Stomach (tissue), 9 donors: ENCODE results near the gene OSBP2. TPM values are rescaled to one million over a fixed set of nuclear protein-coding genes. Genes with fewer than 3 reads are reported as not detected.

Source experiments
- DNase-seq, 2 donors: peaks; one replicate each; pipeline versions ENCODE4 v3.0.0 to v3.0.0-alpha.2; 2013 to 2019
- H3K27ac ChIP-seq, 5 donors: fragments of 200-600 bp in 4 of 5; sonication (generic) in 4 of 5; one replicate each; pipeline ENCODE4 v1.5.1; 2013 to 2019; ENCODE audit warnings: mild to moderate bottlenecking in 1 of 5, moderate library complexity in 1 of 5
- H3K27me3 ChIP-seq, 3 donors: fragments of 200-600 bp; sonication (generic); one replicate each; pipeline ENCODE4 v1.5.1; 2017 to 2019; ENCODE audit warnings: mixed run types in 1 of 3
- H3K36me3 ChIP-seq, 4 donors: fragments of 200-600 bp; sonication (generic); 1 replicate in 3 of 4; 2 replicates in 1 of 4; pipeline ENCODE4 v1.5.1; 2016 to 2019
- H3K4me1 ChIP-seq, 4 donors: fragments of 200-600 bp; sonication (generic); one replicate each; pipeline ENCODE4 v1.5.1; 2016 to 2019
- H3K4me3 ChIP-seq, 4 donors: fragments of 200-600 bp; sonication (generic) in 3 of 4; one replicate each; pipeline ENCODE4 v1.5.1; 2016 to 2019; ENCODE audit warnings: mild to moderate bottlenecking in 1 of 4
- H3K9me3 ChIP-seq, 4 donors: fragments of 200-600 bp; sonication (generic); one replicate each; pipeline ENCODE4 v1.5.1; 2016 to 2019
- CTCF ChIP-seq, 7 experiments: fragments of 450-650 bp in 4 of 7; fragments of 200-600 bp in 3 of 7; sonication (generic) in 3 of 7; IDR thresholded peaks; one replicate each; pipeline ENCODE4 v1.5.1; 2016 to 2019; ENCODE audit warnings: antibody characterized with exemption in 7 of 7, control low read depth in 2 of 7, mild to moderate bottlenecking in 1 of 7
- EP300 ChIP-seq: sonication (generic); formaldehyde crosslinking; IDR thresholded peaks from one replicate; pipeline ENCODE4 v1.6.1; 2017; ENCODE audit warnings: antibody characterized with exemption
- POLR2A ChIP-seq, 4 donors: fragments of 450-650 bp; IDR thresholded peaks; one replicate each; pipeline ENCODE4 v1.6.1; 2016; ENCODE audit warnings: antibody characterized with exemption in 4 of 4, control low read depth in 2 of 4, mild to moderate bottlenecking in 1 of 4, moderate library complexity in 1 of 4
- POLR2AphosphoS5 ChIP-seq, 3 donors: sonication (generic); formaldehyde crosslinking; IDR thresholded peaks; one replicate each; pipeline ENCODE4 v1.6.1; 2016; ENCODE audit warnings: antibody characterized with exemption in 3 of 3
- WGBS, 5 donors: extraction: QIAGEN DNeasy Blood & Tissue Kit in 3 of 5; methylation state at CpG; one replicate each; pipeline versions ENCODE4 v1.1.5 to v1.1.7; 2013 to 2018; 5-methylcytosine and 5-hydroxymethylcytosine counted together
- intact Hi-C: fragments of 100-400 bp; cut with DNase I; formaldehyde crosslinking; loops from one replicate; pipeline ENCODE4 v1.15.1; 2023; ENCODE audit warnings: low total_unique reads
- polyA plus RNA-seq, 3 donors: library from polyadenylated mRNA; stranded (reverse); fragments of 200-250 nt; gene quantifications; one replicate each; pipeline ENCODE4 v1.2.3, GENCODE V29; 2013
- total RNA-seq, 5 donors: library from RNA; depleted of rRNA; stranded (reverse); fragments of >200 nt; gene quantifications; one replicate each; pipeline versions ENCODE4 v1.1.0 to v1.2.3, GENCODE V29; 2014 to 2016
- donor health status: healthy with polysubstance abuse.
- donor health status: Bipolar disorder and iron deficiency.
- donor health status: healthy.

The OSBP2 gene
- total and polyA plus RNA-seq, 8 donors: 0.58 to 9.5 (median 1.8) TPM; not detected in 1

GRCh38 chr22:30780026-30780425 is 85.4 kb downstream of the OSBP2 start:
- no peak for DNase-seq
- Histone ChIP-seq H3K27ac (no peak overlapping the region), H3K36me3 (no peaks in the 10 kb centered on the region), H3K9me3 (no peaks in the 10 kb centered on the region), H3K4me3 (no peak overlapping the region), H3K27me3 (no peaks in the 10 kb centered on the region), H3K4me1 (no peaks in the 10 kb centered on the region)
- TF ChIP-seq POLR2AphosphoS5 (IDR thresholded peaks at IDR 0.05) (no peak), POLR2A (IDR thresholded peaks at IDR 0.05) (no peak), EP300 (no peak), CTCF (IDR thresholded peaks at IDR 0.05) (no peak)
- intact Hi-C loops: no loop called here
- WGBS, 5 donors: 63 to 83% (median 81%) methylated on average over 12 of the region's 12 CpGs

GRCh38 chr22:30781271-30781875 is 86.7 kb downstream of the OSBP2 start:
- intact Hi-C loops: no loop called here
- Histone ChIP-seq H3K27me3 (no peaks in the 10 kb centered on the region), H3K4me3 (no peak overlapping the region), H3K9me3 (no peaks in the 10 kb centered on the region), H3K27ac (no peak overlapping the region), H3K4me1 (no peaks in the 10 kb centered on the region), H3K36me3 (no peaks in the 10 kb centered on the region)
- DNase-seq: no peak
- TF ChIP-seq POLR2AphosphoS5 (IDR thresholded peaks at IDR 0.05): no peak
- no peak for TF ChIP-seq CTCF (IDR thresholded peaks at IDR 0.05)
- TF ChIP-seq POLR2A (IDR thresholded peaks at IDR 0.05): no peak
- TF ChIP-seq EP300: no peak
- 87 to 95% (median 91%) methylated on average over 6 of the region's 6 CpGs for WGBS, 5 donors

GRCh38 chr22:30782613-30783012 is 87.9 kb downstream of the OSBP2 start:
- intact Hi-C loops: no loop called here
- WGBS, 5 donors: 26 to 52% (median 43%) methylated on average over 5 of the region's 5 CpGs
- DNase-seq: peak in 1 of 2 donors; percentile 41
- H3K4me1 ChIP-seq: no peaks in the 10 kb centered on the region
- H3K27ac ChIP-seq: no peak overlapping the region
- no peak overlapping the region for H3K4me3 ChIP-seq
- TF ChIP-seq CTCF (IDR thresholded peaks at IDR 0.05) (no peak), POLR2A (IDR thresholded peaks at IDR 0.05) (no peak), EP300 (no peak), POLR2AphosphoS5 (IDR thresholded peaks at IDR 0.05) (no peak)
- H3K36me3 ChIP-seq: no peaks in the 10 kb centered on the region
- no peaks in the 10 kb centered on the region for H3K27me3 ChIP-seq
- H3K9me3 ChIP-seq: no peaks in the 10 kb centered on the region

- no peaks in the 10 kb centered on the region for H3K36me3 ChIP-seq
- DNase-seq: no peak
- no peak overlapping the region for H3K27ac ChIP-seq
- intact Hi-C loops: no loop called here
- H3K9me3 ChIP-seq: no peaks in the 10 kb centered on the region
- H3K4me1 ChIP-seq: no peaks in the 10 kb centered on the region
- no peak overlapping the region for H3K4me3 ChIP-seq
- no peak for TF ChIP-seq EP300
- TF ChIP-seq POLR2AphosphoS5 (IDR thresholded peaks at IDR 0.05): no peak
- no peak for TF ChIP-seq POLR2A (IDR thresholded peaks at IDR 0.05)
- TF ChIP-seq CTCF (IDR thresholded peaks at IDR 0.05): no peak
- H3K27me3 ChIP-seq: no peaks in the 10 kb centered on the region
- WGBS, 5 donors: 58 to 72% (median 65%) methylated on average over 2 of the region's 2 CpGs
These were observed 88.3 kb downstream of the OSBP2 start for GRCh38 chr22:30783021-30783420.
